ENCODE measurements around the gene TRIM36. TPM values are rescaled to one million over a fixed set of nuclear protein-coding genes. Genes with fewer than 3 reads are reported as not detected.

TRIM36 gene
- total RNA-seq, 1 experiment from 2014 or later, result 0.95 TPM

DNA sequence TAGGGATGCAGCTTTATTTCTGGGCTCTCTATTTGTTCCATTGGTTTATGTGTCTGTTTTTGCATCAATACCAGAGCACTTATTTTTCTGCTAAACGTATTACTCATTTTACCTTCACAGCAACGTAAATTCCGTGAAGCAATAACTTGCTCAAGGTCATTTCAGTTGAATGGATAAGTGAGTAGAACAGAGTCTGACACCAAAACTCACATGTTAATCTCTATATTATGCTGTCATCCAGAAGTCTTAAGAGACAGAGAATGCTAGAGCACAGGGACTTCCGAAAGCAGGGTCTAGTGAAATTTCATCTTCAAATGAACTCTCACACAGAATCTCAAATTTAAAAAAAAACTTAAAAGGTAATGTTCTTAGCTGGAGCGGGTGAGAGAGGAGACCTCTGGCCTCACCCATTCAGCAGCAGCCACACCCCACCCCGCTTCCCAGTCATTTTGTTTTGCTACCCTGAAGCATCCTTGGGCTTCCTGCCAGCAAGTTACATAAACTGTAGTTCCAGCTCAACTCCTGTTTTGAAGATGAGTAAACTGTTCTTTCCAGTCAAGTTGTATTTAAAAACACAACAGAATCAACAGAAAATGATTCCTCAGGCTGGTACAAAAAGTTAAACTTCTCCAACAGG is 69.3 kb downstream of the TRIM36 start:
- H3K4me1 ChIP-seq, result no peaks in the 10 kb centered on the region
- Mint-ChIP-seq H3K4me3 (ENCODE audit: unreplicated experiment) (no peak overlapping the region), H3K9me3 (ENCODE audit: unreplicated experiment) (no peaks in the 10 kb centered on the region), H3K36me3 (ENCODE audit: insufficient read depth, unreplicated experiment) (no peaks in the 10 kb centered on the region), H3K27ac (ENCODE audit: unreplicated experiment) (no peak overlapping the region), H3K4me1 (ENCODE audit: low read depth, unreplicated experiment) (no peaks in the 10 kb centered on the region), H3K27me3 (ENCODE audit: insufficient read depth, unreplicated experiment) (no peaks in the 10 kb centered on the region)
- intact Hi-C loops (cut with micrococcal nuclease; ENCODE audit: unreplicated experiment), result no loop called here
- no peaks in the 10 kb centered on the region for H3K9me3 ChIP-seq
- CTCF ChIA-PET, result interaction anchor here (0.7 kb wide), 1 partner anchor 64 kb away, joined by 3 read pairs; no protein-coding TSS in a partner anchor
- H3K27me3 ChIP-seq (replicated peaks; ENCODE audit: control insufficient read depth, insufficient read depth, low read length), result no peaks in the 10 kb centered on the region
- H3K4me3 ChIP-seq (ENCODE audit: low read depth, low read length), result no peak overlapping the region
- POLR2A ChIA-PET, result no interaction called here
- H3K36me3 ChIP-seq (ENCODE audit: control insufficient read depth, insufficient read depth, low read length), result no peaks in the 10 kb centered on the region
- DNase-seq, result no peak
- TF ChIP-seq, protein P1, sequence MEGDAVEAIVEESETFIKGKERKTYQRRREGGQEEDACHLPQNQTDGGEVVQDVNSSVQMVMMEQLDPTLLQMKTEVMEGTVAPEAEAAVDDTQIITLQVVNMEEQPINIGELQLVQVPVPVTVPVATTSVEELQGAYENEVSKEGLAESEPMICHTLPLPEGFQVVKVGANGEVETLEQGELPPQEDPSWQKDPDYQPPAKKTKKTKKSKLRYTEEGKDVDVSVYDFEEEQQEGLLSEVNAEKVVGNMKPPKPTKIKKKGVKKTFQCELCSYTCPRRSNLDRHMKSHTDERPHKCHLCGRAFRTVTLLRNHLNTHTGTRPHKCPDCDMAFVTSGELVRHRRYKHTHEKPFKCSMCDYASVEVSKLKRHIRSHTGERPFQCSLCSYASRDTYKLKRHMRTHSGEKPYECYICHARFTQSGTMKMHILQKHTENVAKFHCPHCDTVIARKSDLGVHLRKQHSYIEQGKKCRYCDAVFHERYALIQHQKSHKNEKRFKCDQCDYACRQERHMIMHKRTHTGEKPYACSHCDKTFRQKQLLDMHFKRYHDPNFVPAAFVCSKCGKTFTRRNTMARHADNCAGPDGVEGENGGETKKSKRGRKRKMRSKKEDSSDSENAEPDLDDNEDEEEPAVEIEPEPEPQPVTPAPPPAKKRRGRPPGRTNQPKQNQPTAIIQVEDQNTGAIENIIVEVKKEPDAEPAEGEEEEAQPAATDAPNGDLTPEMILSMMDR (IDR thresholded peaks at IDR 0.05; ENCODE audit: insufficient read depth in 1 of 2, low read depth in 1 of 2, low read length in 1 of 2, severe bottlenecking in 1 of 2, unreplicated experiment in 1 of 2), result no peak
- no TSS peak for BruUV-seq (replicated peaks)

DNA sequence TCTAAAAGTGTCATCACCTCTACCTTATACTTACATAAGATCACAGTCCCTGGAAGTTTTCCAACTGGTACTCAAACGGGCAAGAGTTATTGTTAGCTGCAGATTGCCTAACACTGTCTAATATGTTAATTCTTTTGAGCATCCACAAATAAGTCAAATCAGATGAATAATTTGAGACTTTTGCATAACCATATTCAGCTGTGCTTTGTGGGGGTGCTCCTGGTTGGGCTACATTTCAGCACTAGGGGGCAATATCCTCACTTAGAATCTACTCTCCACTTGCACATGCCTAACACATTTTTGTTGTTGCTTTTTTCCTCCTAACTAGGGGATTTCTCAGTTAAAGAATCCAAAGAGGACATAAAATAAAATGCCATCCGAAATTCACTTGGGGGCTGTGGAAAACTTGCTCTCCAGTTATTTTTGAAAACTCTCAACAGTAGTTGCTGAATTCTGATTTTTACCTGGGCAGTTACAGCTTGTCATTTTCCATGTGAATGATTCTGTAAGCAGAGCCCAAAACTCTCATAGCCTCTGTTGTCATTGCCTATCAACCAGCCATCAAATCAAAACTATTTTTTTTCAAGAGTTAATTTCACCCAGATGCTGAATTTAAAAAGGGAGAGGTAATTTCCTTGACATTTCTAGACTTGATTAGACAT is 71.5 kb downstream of the TRIM36 start:
- TF ChIP-seq, protein P1 (IDR thresholded peaks at IDR 0.05; ENCODE audit: insufficient read depth in 1 of 2, low read depth in 1 of 2, low read length in 1 of 2, severe bottlenecking in 1 of 2, unreplicated experiment in 1 of 2), result peak; percentile 63 to 86
- DNase-seq, result peak in 1 of 2 experiments; percentile 48
- intact Hi-C loops (cut with micrococcal nuclease; ENCODE audit: unreplicated experiment), result loop anchor here (1.0 to 2.0 kb wide), 3 partner anchors 82 to 489 kb away; no protein-coding TSS in a partner anchor
- H3K4me1 ChIP-seq, result no peaks in the 10 kb centered on the region
- H3K4me3 ChIP-seq (ENCODE audit: low read depth, low read length), result no peak overlapping the region
- no peaks in the 10 kb centered on the region for H3K36me3 ChIP-seq (ENCODE audit: control insufficient read depth, insufficient read depth, low read length)
- no peaks in the 10 kb centered on the region for H3K4me1 Mint-ChIP-seq (ENCODE audit: low read depth, unreplicated experiment)
- no peaks in the 10 kb centered on the region for H3K9me3 ChIP-seq
- peaks cover 8% of the 10 kb centered on the region for H3K27me3 Mint-ChIP-seq (ENCODE audit: insufficient read depth, unreplicated experiment)
- no peak overlapping the region for H3K27ac Mint-ChIP-seq (ENCODE audit: unreplicated experiment)
- H3K36me3 Mint-ChIP-seq (ENCODE audit: insufficient read depth, unreplicated experiment), result no peaks in the 10 kb centered on the region
- ChIA-PET CTCF (interaction anchor here (0.9 kb wide), 1 partner anchor 476 kb away, joined by 4 read pairs; no protein-coding TSS in a partner anchor), POLR2A (no interaction called here)
- no TSS peak for BruUV-seq (replicated peaks)
- no peak overlapping the region for H3K4me3 Mint-ChIP-seq (ENCODE audit: unreplicated experiment)
- H3K27me3 ChIP-seq (replicated peaks; ENCODE audit: control insufficient read depth, insufficient read depth, low read length), result no peaks in the 10 kb centered on the region
- no peaks in the 10 kb centered on the region for H3K9me3 Mint-ChIP-seq (ENCODE audit: unreplicated experiment)

DNA sequence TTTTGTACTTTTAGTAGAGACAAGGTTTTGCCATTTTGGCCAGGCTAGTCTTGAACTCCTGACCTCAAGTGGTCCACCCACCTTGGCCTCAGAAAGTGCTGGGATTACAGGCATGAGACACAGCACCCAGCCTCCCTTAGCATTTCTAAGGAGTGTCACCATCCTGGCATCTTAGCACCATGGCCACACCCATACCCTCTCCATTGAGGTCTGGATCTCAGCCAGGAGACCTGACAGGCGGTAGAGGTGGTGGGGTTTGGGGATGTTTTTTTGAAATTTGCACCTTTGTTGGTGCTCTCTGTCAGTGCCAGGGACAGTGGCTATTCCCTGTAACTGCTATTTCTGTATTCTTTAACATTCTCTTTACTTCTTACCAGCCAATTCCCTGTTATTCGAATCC is 72.5 kb downstream of the TRIM36 start:
- no peak overlapping the region for H3K27ac Mint-ChIP-seq (ENCODE audit: unreplicated experiment)
- H3K4me3 ChIP-seq (ENCODE audit: low read depth, low read length), result no peak overlapping the region
- ChIA-PET CTCF (interaction anchor here (0.9 kb wide), 1 partner anchor 477 kb away, joined by 4 read pairs; no protein-coding TSS in a partner anchor), POLR2A (no interaction called here)
- TF ChIP-seq, protein P1 (IDR thresholded peaks at IDR 0.05; ENCODE audit: insufficient read depth in 1 of 2, low read depth in 1 of 2, low read length in 1 of 2, severe bottlenecking in 1 of 2, unreplicated experiment in 1 of 2), result no peak
- no peaks in the 10 kb centered on the region for H3K9me3 Mint-ChIP-seq (ENCODE audit: unreplicated experiment)
- no TSS peak for BruUV-seq (replicated peaks)
- no peaks in the 10 kb centered on the region for H3K4me1 Mint-ChIP-seq (ENCODE audit: low read depth, unreplicated experiment)
- H3K4me3 Mint-ChIP-seq (ENCODE audit: unreplicated experiment), result no peak overlapping the region
- intact Hi-C loops (cut with micrococcal nuclease; ENCODE audit: unreplicated experiment), result no loop called here
- no peaks in the 10 kb centered on the region for H3K27me3 ChIP-seq (replicated peaks; ENCODE audit: control insufficient read depth, insufficient read depth, low read length)
- H3K9me3 ChIP-seq, result no peaks in the 10 kb centered on the region
- no peaks in the 10 kb centered on the region for H3K4me1 ChIP-seq
- H3K27me3 Mint-ChIP-seq (ENCODE audit: insufficient read depth, unreplicated experiment), result peaks cover 8% of the 10 kb centered on the region
- DNase-seq, result no peak
- no peaks in the 10 kb centered on the region for H3K36me3 ChIP-seq (ENCODE audit: control insufficient read depth, insufficient read depth, low read length)
- no peaks in the 10 kb centered on the region for H3K36me3 Mint-ChIP-seq (ENCODE audit: insufficient read depth, unreplicated experiment)

Data from Caco-2 (cell line).